Gastrocnemius medialis (tissue), 4 donors: Measurements from ENCODE around the gene CPLX4.

Experiments used
- POLR2A ChIP-seq, 2 donors: fragments of 450-650 bp; IDR thresholded peaks; one replicate each; pipeline ENCODE4 v1.6.1; 2017; ENCODE audit warnings: antibody characterized with exemption in 2 of 2, mild to moderate bottlenecking in 2 of 2, moderate library complexity in 2 of 2
- TF ChIP-seq, protein P1 (sequence below), 5 experiments: fragments of 450-650 bp in 3 of 5; fragments of 200-600 bp in 2 of 5; sonication (generic) in 2 of 5; IDR thresholded peaks in 4 of 5; conservative IDR thresholded peaks in 1 of 5; 1 replicate in 4 of 5; 2 replicates in 1 of 5; pipeline ENCODE4 v1.5.1; 2016 to 2019; ENCODE audit warnings: antibody characterized with exemption in 5 of 5, mild to moderate bottlenecking in 3 of 5, moderate library complexity in 3 of 5

DNA sequence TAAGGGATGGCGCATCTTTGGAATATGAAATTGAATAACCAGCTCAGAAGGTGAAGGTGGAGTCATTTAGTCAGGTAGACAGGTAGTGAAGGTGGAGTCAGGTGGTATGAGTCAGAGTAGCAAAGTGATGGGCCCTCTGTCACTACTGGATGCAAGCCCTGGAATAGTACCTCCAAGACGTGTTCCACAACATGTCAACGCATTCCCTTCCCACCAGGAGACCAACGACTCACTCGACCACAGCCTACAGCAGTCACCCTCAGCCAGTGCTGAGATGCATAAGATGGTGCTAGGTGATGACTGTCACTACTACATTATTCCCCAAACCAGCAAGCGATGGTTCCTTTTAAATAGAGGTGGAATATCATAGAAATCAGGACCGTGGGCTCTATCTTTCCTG, 6.8 kb downstream of the CPLX4 start:
- TF ChIP-seq, protein P1, sequence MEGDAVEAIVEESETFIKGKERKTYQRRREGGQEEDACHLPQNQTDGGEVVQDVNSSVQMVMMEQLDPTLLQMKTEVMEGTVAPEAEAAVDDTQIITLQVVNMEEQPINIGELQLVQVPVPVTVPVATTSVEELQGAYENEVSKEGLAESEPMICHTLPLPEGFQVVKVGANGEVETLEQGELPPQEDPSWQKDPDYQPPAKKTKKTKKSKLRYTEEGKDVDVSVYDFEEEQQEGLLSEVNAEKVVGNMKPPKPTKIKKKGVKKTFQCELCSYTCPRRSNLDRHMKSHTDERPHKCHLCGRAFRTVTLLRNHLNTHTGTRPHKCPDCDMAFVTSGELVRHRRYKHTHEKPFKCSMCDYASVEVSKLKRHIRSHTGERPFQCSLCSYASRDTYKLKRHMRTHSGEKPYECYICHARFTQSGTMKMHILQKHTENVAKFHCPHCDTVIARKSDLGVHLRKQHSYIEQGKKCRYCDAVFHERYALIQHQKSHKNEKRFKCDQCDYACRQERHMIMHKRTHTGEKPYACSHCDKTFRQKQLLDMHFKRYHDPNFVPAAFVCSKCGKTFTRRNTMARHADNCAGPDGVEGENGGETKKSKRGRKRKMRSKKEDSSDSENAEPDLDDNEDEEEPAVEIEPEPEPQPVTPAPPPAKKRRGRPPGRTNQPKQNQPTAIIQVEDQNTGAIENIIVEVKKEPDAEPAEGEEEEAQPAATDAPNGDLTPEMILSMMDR (IDR thresholded peaks at IDR 0.05 in 4 of 5, conservative IDR thresholded peaks at IDR 0.05 in 1 of 5) = no peak
- no peak for TF ChIP-seq POLR2A (IDR thresholded peaks at IDR 0.05)
